ENCODE results near the gene MECP2.
A peak's percentile ranks its signal among the peaks of the same experiment; 100 is the strongest.
"Not testable (repeated sequence)": the region's sequence is repeated elsewhere in the genome, so short reads cannot be mapped to it uniquely, and the experiment has no call there.

Gene MECP2

GRCh38 chrX:154016366-154017076, 81.0 kb downstream of the MECP2 start:
- no peak for DNase-seq (ENCODE audit: low read depth)

- no peak for DNase-seq (ENCODE audit: low read depth)
Measured at GRCh38 chrX:154015581-154016264, 81.8 kb downstream of the MECP2 start.

GRCh38 chrX:154014429-154015380, 82.8 kb downstream of the MECP2 start:
- no peak for DNase-seq (ENCODE audit: low read depth)

GRCh38 chrX:154013614-154014360, 83.7 kb downstream of the MECP2 start:
- peak; percentile 39 for DNase-seq (ENCODE audit: low read depth)

GRCh38 chrX:154013001-154013421, 84.5 kb downstream of the MECP2 start:
- no peak for DNase-seq (ENCODE audit: low read depth)

- DNase-seq (ENCODE audit: low read depth), result no peak
Measured at GRCh38 chrX:154012336-154012991, 85.1 kb downstream of the MECP2 start.

- no peak for DNase-seq (ENCODE audit: low read depth)
Measured at GRCh38 chrX:154011376-154012335, 85.9 kb downstream of the MECP2 start.

GRCh38 chrX:154010330-154011087, 87.0 kb downstream of the MECP2 start:
- DNase-seq (ENCODE audit: low read depth), result no peak

- DNase-seq (ENCODE audit: low read depth), result no peak
Measured at GRCh38 chrX:154008521-154008920, 89.0 kb downstream of the MECP2 start.

GRCh38 chrX:154006947-154007346, 90.6 kb downstream of the MECP2 start:
- no peak for DNase-seq (ENCODE audit: low read depth)

- no peak for DNase-seq (ENCODE audit: low read depth)
Measured at GRCh38 chrX:154004315-154004714, 93.2 kb downstream of the MECP2 start.

- peak; percentile 24 for DNase-seq (ENCODE audit: low read depth)
Measured at GRCh38 chrX:154002215-154002719, 95.2 kb downstream of the MECP2 start.

- DNase-seq (ENCODE audit: low read depth), result no peak
Measured at GRCh38 chrX:154000051-154000450, 97.5 kb downstream of the MECP2 start.

- DNase-seq (ENCODE audit: low read depth), result no peak
Measured at GRCh38 chrX:153999359-154000037, 98.0 kb downstream of the MECP2 start.

GRCh38 chrX:153995504-153995903, 102.0 kb downstream of the MECP2 start:
- no peak for DNase-seq (ENCODE audit: low read depth)

GRCh38 chrX:153994398-153994797, 103.1 kb downstream of the MECP2 start:
- not testable (repeated sequence) for DNase-seq (ENCODE audit: low read depth)

GRCh38 chrX:153993978-153994377, 103.5 kb downstream of the MECP2 start:
- DNase-seq (ENCODE audit: low read depth), result no peak

- DNase-seq (ENCODE audit: low read depth), result no peak
Measured at GRCh38 chrX:153993079-153993478, 104.4 kb downstream of the MECP2 start.

Data from stimulated activated CD8-positive, alpha-beta memory T cell treated with anti-CD3 and anti-CD28 coated beads, Interleukin-4, amount 100 ng/mL, for 24 hours (primary cell).